Endometrial microvascular endothelial cells (primary cell): ENCODE measurements around the gene SCFD2. TPM values are rescaled to one million over a fixed set of nuclear protein-coding genes. Genes with fewer than 3 reads are reported as not detected.
"Not testable (repeated sequence)": the region's sequence is repeated elsewhere in the genome, so short reads cannot be mapped to it uniquely, and the experiment has no call there.

Experiments used
- in situ Hi-C: cut with HindIII; loops from 2 replicates; pipeline ENCODE4 v1.10.0; 2017; ENCODE audit warnings: low sequenced_read_pairs, low pct_unique_long_range_greater_than_20kb; ENCODE audit errors: inconsistent ontology term
- total RNA-seq: library from RNA; depleted of rRNA; stranded (reverse); fragments of >200 nt; gene quantifications from one replicate; pipeline ENCODE4 v1.2.3, GENCODE V29; 2015; ENCODE audit errors: inconsistent ontology term

Gene SCFD2
- total RNA-seq, 1 donor from 2014 or later, result 25.8 TPM

GRCh38 chr4:53088152-53088551 lies 277.7 kb downstream of the SCFD2 start:
- in situ Hi-C loops, result no loop called here

GRCh38 chr4:53076374-53076958 lies 289.4 kb downstream of the SCFD2 start:
- in situ Hi-C loops, result no loop called here

DNA sequence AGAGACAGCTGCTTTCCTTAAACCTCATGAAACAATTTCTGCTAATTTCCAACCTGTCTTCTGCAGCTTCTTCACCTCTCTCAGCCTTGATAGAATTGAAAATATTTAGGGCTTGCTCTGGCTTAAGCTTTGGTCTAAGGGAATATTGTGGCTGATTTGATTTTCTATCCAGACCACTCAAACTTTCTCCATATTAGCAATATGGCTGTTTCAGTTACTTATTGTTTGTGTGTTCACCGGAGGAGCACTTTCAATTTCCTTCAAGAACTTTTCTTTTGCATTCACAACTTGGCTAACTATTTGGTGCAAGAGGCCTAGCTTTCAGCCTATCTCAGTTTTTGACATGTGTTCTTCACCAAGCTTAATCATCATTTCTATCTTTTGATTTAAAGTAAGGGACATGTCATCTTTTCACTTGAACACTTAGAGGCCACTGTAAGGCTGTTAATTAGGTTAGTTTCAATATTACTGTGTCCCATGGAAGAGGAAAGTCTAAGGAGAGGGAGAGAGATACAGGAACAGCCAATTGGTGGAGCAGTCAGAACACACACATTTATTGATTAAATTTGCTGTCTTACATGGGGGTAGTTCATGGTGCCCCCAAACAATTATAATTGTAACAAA lies 290.6 kb downstream of the SCFD2 start:
- in situ Hi-C loops, result no loop called here

DNA sequence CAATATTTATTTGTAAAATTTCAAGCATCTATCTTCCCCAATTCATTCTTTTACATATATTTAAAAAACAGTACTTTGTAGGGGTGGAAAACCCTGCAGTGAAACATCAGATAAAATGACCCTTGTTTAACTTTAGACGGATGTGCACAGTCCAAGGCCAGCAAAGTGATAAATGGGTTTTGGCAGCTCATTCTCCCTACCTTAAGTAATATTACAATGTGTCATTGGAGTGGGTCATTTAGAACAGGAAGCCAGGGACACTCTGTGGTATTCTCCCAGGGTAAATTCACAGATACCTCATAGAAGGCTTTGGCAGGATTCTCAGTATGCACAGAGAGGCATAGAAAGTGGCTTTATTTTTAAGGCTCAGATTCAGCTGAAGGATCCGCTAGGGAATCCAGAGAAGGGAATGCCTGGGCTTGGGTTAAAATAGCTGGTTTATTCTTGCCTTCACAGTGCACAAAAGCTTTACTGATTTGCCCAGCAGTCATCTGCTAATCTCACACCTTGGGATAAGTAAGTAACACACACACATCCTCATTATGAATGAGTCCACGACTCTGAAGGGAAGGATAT lies 297.0 kb downstream of the SCFD2 start:
- in situ Hi-C loops, result no loop called here

DNA sequence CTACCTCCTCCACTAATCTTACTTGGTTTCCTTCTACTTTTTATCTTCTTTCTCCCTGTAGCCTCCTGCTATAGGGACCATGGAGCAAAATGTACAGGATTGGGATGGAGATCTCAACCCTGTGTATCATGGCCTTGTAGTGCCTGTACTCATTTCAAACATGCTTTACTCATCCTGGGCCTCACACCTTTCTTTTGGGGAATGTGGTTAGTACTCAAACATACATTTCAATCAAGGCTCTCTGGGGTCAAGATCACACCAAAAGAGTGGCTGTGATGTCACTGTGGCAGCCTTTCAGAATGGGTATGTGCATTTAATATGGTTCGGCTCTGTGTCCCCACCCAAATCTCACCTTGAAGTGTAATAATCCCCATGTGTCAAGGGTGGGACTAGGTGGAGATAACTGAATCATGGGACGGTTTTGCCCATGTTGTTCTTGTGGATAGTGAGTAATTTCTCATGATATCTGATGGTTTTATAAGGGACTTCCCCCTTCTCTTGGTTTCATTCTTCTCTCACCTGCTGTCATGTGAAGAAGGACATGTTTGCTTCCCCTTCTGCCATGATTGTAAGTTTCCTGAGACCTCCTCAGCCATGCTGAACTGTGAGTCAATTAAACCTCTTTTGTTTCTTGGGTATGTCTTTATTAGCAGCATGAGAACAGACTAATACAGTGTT lies 298.6 kb downstream of the SCFD2 start:
- in situ Hi-C loops, result no loop called here

DNA sequence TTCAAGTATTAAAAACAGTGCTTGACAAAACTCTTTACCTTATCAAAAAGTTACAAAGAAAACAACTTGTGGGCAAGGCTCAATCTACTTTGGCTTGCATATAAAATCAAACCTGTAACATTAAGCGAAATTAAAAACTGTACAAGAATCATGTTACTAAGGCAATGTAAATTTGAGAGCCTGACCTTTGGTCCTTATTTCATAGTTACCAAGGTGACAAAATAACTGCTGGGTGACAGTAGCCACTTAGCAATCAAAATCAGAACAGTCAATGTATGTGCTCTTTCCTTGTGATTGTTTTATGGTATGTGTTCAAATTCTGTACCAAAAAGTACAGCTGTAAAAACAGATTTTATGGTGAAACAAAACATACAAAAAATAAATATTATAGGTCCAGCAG lies 299.7 kb downstream of the SCFD2 start:
- in situ Hi-C loops, result no loop called here

GRCh38 chr4:53064609-53065008 lies 301.3 kb downstream of the SCFD2 start:
- in situ Hi-C loops, result no loop called here

DNA sequence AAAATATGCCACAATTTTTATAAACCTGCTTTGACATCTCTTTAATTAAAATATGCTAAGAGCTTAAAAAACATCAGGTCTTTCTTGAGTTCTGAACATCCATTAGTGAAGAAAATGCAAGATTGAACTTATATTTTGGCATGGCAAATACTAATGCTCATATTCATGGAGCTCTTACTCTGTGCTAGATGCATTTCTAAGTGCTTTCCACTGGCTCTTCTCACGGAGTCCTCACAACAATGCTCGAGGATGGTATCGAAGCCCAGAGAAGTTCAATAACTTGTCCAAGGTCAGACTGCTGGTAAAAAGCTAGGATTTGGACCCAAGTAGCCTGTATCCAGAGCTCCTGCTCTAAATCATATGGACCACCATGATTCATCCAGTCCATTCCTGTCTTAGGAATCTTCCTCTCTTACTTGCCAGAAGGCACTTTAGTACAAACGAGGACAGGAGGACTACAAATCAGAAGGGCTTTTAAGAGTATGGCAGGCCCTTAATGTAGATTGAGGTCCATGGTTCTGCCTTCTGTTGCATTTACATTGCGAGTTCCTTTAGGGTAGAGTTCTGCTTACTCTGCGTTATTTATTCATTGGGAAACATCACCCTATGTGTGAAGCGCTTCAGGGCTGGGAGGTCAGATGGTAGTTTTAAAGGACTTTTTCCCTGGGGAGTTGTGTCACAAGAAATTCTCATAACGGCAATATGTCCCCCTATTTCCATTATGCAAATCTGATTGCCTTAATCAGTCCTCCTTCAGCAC lies 304.6 kb downstream of the SCFD2 start:
- in situ Hi-C loops, result no loop called here

DNA sequence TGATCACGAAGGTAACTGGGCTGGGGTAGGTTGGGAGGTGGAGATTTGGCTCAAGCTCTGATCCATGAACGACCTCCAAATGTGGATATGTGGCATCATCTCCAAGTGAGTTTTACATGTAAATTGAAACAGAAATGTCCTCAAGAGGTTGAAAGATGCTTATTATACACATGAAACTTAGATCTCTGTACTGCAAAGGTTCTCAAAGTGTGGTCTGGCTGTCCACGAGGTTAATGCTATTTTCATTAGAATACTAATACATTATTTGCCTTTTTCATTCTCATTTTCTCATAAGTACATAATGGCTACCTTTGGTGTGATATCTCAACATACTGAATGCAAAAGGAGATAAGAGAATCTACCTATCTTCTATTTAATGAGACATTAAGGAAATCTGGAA lies 305.6 kb downstream of the SCFD2 start:
- in situ Hi-C loops, result no loop called here

DNA sequence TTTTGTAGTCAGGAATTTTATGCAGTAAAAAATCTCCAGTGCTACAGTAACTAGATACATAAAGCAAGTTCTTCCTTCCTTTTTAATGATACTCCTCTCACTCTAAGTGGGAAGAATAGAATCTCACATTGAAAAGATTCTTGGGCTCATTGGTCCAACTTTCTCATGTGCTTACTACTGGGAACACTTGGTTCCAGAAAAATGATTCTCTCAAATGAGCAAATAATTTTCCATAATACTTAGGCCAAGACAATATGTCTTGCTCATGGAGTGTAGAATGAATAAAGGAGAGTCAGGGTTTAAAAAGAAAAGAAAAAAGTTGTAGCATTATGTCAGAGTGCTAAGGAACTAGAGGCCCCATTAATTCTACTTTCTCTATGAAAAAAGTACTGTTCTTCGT lies 306.0 kb downstream of the SCFD2 start:
- in situ Hi-C loops, result no loop called here

- in situ Hi-C loops, result no loop called here
Measured at GRCh38 chr4:53059256-53059655, 306.6 kb downstream of the SCFD2 start.

DNA sequence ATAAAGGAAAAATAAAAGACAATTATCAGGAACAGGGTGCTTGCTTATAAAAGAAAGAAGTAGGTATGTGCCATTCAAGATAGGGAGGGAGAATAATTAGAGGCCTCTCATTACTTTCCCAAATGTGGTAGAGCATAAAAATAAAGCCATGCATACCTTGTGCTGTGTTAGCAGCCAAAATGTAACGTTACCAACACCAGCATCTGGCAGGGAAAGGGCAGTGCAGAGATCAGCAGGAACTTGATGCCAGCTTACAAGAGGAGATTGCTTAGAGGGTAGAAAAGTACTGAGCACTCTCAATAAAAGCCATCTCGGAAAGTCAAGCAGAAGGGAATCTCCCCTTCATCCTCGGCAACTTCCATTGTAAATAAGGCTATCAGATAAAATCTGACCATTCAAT lies 308.2 kb downstream of the SCFD2 start:
- in situ Hi-C loops, result no loop called here

DNA sequence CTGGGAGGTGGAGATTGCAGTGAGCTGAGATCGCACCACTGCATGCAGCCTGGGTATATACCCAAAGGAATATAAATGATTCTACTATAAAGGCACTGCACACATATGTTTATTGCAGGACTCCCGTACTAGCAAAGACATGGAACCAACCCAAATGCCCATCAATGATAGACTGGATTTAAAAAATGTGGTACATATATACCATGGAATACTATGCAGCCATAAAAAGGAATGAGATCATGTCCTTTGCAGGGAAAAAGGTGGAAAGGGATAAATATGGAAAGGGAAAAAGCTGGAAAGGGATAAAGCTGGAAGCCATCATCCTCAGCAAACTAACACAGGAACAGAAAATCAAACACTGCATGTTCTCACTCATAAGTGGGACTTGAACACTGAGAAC lies 308.8 kb downstream of the SCFD2 start:
- in situ Hi-C loops, result not testable (repeated sequence)

DNA sequence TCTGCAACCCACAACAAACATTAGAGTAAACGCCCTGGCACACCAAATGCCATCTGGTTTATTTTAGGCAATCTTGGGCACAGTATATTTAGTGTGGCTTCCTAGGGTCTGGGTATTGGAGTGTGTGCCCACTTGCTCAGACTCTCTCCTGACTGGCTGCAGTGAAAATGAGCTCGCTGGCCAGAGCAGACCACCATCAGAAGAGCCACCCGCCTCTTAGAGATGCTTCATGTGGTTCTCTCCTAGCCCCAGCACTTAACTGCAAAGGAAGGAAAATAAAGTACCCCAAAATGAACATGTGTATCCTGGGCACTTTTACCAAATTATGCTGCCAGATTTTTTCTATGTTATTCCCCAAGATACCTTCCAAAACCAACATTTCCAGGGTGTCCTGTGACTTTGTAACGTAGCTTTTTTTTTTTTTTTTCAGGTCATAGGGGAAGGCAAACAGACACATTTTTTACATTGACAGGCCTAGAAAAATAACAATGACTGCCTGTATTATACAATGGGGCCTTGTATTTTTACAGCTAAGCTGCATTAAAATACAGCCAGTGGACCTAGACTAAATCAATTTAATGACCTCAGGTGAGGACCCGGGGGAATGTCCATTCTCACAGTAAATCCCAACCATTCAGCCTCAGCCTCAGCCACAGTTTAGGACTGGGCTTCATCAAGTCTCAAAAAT lies 310.0 kb downstream of the SCFD2 start:
- in situ Hi-C loops, result no loop called here

- in situ Hi-C loops, result no loop called here
Measured at GRCh38 chr4:53055274-53055673, 310.6 kb downstream of the SCFD2 start.

DNA sequence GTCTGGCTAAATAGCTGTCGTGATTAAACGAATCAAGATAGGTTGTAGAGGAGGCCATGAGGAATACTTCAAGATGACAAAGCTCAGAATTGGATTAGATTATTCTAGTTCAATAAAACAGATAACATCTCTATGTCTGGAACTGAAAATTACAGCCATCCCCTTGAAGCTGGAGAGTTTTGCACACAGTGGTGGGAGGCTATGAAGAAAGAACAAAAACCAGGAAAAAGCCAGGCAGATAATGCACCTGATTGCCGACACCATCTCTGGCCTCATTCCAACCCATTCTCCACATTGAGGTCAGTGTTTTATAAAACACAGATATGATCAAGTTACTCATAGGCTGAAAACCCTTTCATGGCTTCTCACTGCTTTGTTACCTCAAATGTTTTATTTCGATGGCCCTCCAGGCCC lies 315.5 kb downstream of the SCFD2 start:
- in situ Hi-C loops, result no loop called here

DNA sequence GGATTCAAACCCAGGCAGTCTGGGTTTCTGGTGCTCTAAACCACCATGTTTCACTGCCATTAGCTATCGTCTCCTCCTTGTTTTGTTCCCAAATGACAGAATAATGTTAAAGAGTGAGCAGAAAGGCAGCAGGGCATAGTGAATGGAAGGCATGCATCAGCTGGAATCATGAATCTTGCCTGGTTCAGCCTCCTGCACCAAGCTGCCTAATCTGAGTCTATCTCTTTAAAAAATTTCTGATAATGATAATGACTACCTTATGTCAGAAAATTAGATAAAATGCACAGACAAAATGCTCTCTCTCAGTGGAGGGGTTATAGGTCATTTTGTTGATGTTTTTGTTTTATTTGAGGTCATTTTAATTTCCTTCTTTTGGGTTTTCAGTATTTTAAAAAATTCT lies 316.3 kb downstream of the SCFD2 start:
- in situ Hi-C loops, result no loop called here

DNA sequence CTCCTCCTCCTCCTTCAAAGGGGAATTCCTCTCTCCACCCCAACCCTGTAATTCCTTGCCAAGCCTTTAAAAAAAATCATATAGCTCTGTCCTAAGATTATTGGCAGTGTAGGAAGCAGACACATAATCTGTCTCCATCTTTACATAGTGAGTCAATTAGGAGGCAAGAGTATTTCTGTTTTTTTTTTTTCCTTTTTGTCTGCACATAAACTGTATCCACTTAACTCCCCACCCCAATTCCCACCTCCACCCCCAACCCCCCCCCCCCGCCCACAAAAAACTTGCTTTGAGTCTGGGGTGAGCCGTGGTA lies 321.3 kb downstream of the SCFD2 start:
- in situ Hi-C loops, result no loop called here
